KOPT-K1 (cell line): ENCODE results near the gene SUGCT.

ENCODE experiments used
- H3K27ac ChIP-seq: fragments of 200-600 bp; sonication (generic); 2 replicates; pipeline ENCODE4 v1.5.1; 2016; ENCODE audit warnings: antibody characterized with exemption, mild to moderate bottlenecking, low read depth, low read length; ENCODE audit not compliant: poor library complexity, severe bottlenecking
- H3K36me3 ChIP-seq: fragments of 200-600 bp; sonication (generic); 2 replicates; pipeline ENCODE4 v1.5.1; 2017; ENCODE audit warnings: antibody characterized with exemption, mild to moderate bottlenecking, low read length, moderate library complexity; ENCODE audit not compliant: insufficient read depth
- H3K9me3 ChIP-seq: fragments of 200-600 bp; sonication (generic); 2 replicates; pipeline ENCODE4 v1.5.1; 2017; ENCODE audit warnings: antibody characterized with exemption, low read length, mild to moderate bottlenecking; ENCODE audit not compliant: insufficient read depth, poor library complexity, severe bottlenecking

SUGCT gene

DNA sequence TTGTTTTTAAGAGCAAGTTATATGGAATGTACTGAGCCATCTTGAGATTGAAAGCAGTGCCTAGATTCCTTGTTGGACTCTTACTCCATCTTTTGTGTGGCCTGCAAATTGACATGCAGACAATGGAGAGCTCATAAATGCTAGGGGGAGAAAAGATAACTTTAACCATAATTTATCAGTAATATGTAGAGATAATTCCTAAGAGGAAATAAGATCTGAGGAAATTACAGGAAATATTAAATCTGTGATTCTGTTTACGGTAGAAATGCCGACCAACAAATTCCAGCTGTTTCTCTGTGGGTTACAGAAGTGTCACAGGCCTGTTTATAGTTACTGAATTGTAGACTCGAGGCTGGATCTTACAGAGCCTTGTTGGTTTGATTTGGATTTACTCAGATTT is 348.0 kb downstream of the SUGCT start:
- H3K27ac ChIP-seq: no peak overlapping the region
- H3K36me3 ChIP-seq: no peaks in the 10 kb centered on the region

DNA sequence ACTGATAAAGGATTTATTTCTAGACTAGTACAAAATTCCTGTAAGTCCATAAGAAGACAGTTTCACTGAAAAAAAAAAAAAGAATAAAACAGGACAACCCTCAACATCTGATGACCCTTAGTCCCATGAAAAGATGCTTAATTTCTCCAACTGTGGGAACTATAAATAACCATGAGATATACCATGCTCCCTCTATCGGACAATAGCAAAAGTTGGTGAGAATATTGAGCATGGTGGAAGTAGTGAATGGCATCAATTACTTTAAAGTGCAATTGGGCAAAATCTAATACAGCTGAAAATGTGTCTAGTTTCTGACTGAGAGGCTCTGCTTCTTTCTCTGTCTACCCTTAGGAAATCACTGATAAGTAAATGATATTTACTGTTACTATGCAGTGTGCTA is 348.8 kb downstream of the SUGCT start:
- H3K9me3 ChIP-seq: no peaks in the 10 kb centered on the region
- H3K36me3 ChIP-seq: no peaks in the 10 kb centered on the region
- no peak overlapping the region for H3K27ac ChIP-seq

More for the DNA sequence above, 348.0 kb downstream of the SUGCT start:
- H3K9me3 ChIP-seq: no peaks in the 10 kb centered on the region

DNA sequence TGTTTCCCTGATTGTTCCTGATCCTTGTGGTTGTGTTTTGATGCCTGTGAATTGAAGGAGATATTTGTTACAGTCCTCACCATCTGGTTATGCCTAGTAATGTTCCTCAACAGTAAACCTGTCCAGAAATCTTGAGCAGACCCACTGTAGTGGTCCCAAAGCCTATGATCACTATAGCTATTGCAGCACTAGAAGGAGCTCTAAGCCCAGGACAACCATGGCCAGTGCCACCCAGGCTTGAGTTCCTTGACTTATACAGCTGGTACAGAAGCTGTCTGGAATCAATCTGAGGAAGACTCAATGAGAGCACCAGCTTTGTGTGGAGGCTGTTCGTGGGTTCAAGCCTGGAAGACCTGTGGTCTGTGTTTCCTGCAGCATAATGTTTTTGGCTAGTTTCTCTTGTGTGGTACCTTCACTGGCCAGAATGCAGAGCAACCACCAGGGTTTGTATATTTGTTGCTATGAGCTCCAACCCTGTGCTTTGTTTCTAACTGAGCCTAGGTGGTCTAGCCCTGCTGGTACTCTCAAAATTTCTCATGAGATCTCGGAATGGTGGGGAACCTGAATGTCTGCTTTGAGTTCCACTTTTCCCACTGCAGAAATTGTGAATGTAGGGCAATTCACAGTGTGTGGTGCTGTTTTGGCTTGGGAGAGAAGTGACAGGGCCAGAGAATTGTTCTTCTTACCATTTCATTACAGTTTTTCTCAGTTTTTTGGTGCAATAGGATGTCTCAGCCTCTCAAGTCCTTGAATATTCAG is 355.2 kb downstream of the SUGCT start:
- no peaks in the 10 kb centered on the region for H3K36me3 ChIP-seq
- H3K9me3 ChIP-seq: no peaks in the 10 kb centered on the region
- no peak overlapping the region for H3K27ac ChIP-seq

DNA sequence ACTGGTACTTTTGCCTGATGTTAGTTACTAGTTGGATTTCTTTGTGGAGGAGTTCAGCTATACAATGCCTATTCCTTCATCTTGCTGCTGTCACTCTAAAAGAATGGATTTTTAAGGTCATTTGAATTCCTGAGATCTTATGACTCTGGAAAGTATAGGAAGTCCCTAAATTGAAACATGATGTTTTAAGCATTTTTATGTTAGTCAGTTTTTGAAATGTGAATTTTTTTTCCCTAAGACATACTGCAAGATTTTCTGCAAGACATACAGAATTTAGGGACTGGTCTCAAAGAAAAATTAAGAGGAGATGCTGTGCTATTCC is 355.8 kb downstream of the SUGCT start:
- H3K27ac ChIP-seq: no peak overlapping the region
- H3K36me3 ChIP-seq: no peaks in the 10 kb centered on the region
- no peaks in the 10 kb centered on the region for H3K9me3 ChIP-seq

DNA sequence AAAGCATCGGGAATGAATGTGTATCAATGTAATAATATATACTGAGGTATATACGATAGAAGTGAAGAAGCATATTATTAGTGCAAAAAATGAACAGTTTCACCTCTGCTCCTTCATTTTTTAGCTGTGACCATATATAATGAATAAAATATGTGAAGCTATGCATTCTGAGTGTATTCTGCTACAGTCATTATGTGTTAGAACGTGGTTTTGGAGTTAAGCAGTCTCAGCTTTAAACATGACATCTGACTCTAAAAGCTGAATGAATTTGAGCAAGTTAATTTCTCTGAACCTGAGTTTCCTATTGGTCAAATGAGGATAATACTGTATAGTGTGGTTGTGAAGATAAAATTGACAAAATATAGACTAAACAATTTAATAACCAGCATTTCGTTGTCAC is 358.1 kb downstream of the SUGCT start:
- Histone ChIP-seq H3K9me3 (no peaks in the 10 kb centered on the region), H3K36me3 (no peaks in the 10 kb centered on the region), H3K27ac (no peak overlapping the region)

DNA sequence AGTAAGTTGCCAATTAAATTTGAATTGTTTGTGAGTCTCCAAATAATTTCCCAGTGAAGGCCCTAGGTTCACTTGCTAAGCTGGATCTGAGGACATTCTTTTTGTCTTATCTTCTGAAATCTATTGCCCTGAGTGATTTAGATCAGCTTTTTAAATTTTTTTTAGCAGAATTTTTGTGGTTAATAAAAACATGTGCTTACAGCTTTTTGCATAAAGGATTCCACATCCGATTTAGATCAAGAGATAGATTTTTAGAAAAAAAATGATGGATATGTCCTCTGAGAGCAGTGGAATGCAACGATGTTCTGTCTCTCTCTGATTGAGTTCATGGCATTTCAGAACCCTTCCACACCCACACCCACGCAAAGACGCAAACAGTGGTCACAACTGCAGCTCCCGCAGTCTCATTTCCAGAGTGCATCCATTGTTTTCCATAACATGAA is 358.8 kb downstream of the SUGCT start:
- H3K27ac ChIP-seq: no peak overlapping the region
- no peaks in the 10 kb centered on the region for H3K9me3 ChIP-seq
- no peaks in the 10 kb centered on the region for H3K36me3 ChIP-seq

DNA sequence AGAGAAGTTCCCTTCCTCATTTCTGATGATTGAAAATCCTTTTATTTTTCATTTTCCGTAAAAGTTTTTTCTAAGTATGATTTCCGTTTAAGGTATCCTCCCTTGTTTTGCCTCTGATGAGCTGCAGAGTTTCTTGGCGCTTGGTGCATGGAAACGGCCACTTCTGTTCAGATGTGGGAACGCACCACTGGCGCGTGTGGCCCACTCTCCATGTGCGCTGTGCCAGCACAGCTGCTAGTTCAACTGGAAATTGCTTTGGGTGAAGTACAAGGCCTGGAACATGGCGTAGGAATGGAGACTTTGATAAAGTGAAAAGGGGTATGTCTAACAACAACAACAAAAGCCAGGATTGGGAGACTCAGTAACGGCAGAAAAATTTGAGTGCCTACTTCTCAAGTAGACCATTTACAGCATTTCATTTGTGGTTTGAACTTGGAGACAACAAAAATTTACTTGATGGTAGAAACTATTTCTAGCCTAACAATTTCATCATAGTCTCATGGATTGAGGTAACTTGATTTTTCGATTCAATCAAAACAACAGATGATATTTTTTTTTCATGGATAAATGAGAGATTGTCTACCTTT is 364.2 kb downstream of the SUGCT start:
- H3K9me3 ChIP-seq: no peaks in the 10 kb centered on the region
- no peak overlapping the region for H3K27ac ChIP-seq
- no peaks in the 10 kb centered on the region for H3K36me3 ChIP-seq

DNA sequence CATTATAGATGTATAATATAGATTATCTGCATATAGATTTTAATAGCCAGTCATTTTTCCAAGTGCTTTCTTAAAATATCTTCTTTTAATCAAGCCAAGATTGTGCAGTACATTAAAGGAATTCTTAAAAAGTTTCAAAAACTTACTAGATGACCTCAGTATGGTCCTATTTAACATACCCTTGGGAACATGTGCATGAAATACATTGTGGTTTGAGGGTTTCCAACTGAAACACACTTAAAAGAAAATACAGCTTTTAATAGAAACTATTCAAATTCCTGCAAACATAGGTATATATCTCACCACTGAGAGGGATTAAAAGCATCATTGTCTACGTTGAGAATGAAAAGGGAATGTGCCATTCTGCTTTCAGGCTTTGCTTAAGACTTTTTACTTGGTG is 364.9 kb downstream of the SUGCT start:
- H3K27ac ChIP-seq: no peak overlapping the region
- H3K9me3 ChIP-seq: no peaks in the 10 kb centered on the region
- no peaks in the 10 kb centered on the region for H3K36me3 ChIP-seq

DNA sequence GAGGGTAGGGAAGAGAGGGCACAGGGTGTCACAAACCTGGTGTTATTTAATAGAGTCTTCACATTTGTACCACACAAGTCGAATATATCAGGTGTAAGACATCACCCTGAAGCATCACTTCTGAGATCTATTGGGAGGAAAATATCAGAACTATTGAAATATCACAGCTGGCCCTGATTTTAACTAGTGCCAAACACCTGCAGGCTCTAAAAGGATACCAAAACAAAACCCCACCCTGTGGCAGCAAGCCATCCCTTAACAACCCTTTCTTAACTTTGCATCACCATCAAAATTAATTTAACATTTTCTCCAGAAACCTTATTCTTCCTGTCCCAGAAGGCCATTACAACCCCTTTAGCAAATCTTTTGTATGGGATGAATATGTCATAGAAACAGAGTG is 365.4 kb downstream of the SUGCT start:
- Histone ChIP-seq H3K27ac (no peak overlapping the region), H3K9me3 (no peaks in the 10 kb centered on the region), H3K36me3 (no peaks in the 10 kb centered on the region)

DNA sequence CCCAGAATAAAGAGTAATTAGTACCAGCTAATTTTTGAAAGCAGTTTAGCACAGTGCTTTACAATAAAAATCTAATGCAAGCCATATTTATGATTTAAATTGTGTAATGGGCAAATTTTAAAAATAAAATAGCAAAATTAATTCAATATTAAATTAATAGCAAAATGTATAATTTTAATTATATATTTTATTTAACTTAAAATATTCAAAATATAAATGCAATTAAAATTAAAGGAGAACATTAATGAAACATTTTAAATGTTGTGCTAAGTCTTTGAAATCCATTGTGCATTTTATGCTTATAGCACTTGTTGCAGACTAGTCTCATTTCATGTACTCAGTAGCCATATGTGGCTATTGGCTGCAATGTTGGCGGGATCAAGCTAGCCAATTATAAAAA is 367.6 kb downstream of the SUGCT start:
- no peak overlapping the region for H3K27ac ChIP-seq
- no peaks in the 10 kb centered on the region for H3K36me3 ChIP-seq

DNA sequence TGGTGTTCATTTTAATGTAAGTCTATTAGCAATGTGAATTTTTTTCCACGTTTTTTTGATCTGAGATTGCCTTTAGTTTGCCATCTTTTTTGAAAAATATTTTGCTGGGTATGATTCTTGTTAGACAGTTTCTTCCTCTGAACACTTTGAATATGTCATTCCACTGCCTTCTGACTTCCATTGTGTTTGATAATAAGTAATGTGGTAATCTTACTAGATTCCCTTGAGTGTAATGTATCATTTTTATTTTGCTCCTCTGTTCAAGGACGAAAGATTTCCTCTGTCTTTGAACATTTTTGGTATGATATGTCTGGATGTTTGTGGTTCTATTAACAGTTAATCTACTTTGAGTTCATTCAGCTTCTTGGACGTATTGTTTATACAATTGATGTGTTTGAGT is 371.4 kb downstream of the SUGCT start:
- H3K27ac ChIP-seq: no peak overlapping the region
- no peaks in the 10 kb centered on the region for H3K36me3 ChIP-seq
- H3K9me3 ChIP-seq: no peaks in the 10 kb centered on the region

More for the DNA sequence above, 367.6 kb downstream of the SUGCT start:
- H3K9me3 ChIP-seq: no peaks in the 10 kb centered on the region

DNA sequence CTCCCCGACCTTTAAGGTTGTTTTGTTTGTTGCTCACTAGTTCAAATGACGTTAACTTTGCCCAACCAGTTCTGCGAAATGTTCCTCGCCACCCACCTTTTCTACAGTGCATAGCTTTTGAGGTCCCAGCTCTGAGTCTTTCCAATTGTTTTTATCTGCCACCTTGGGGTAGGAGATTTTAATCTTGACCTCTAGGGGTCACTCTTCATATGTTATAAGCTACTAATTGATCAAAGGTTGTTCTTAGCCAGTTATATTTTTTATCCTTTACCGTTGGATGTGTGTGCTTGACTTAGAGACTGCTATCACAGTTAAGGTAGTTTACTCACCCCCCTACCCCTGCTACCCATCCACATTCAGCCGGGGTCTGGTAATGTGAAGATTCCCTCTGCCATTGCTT is 372.4 kb downstream of the SUGCT start:
- H3K36me3 ChIP-seq: no peaks in the 10 kb centered on the region
- H3K27ac ChIP-seq: no peak overlapping the region
- no peaks in the 10 kb centered on the region for H3K9me3 ChIP-seq

DNA sequence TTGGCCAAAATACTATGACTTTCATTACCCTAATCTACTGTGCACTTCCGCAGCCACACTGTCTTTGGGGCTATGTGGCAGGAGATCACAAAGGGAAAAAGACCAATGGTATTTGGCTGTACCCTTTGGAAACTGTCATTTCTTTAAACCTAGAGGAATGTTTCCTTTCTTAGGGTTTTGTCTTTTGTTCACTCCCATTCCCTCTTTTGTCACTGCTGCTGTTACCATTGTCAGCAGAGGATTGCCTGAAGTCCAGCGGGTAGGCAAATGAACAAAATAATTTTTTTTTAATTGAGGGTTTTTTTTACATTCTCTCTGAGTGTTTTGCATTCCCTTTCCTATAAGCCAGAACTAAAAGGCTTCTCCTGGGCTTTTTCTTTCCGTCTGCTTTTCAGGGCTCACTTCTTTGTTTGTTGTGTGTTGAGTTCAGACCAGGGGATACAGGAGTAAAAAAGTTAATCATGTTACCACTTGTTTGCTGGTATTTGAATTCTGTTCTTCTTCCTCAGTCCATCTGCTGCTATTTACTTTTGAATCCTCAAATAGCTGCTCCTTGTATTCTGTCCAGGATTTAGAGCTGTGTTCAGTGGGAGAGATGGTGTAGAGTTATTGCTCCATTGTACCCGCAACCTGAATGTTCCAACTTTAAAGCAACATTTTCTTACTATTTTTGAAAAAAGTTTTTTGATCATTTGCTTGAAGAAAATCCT is 374.6 kb downstream of the SUGCT start:
- no peak overlapping the region for H3K27ac ChIP-seq

DNA sequence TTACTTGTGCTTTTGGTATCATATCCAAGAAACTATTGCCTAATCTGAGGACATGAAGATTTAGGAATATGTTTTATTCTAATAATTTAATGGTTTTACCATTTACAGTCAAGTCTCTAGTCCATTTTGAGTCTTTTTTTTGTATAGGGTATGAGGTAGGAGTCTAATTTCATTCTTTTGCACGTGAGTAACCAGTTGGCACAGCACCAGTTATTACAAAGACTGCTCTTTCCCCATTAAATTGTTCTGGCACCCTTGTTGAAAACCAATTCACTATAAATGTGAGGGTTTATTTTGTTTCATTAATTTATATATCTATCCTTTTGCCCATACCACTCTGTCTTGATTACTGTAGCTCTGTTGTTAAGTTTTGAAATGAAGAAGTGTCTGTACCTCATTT is 381.6 kb downstream of the SUGCT start:
- no peaks in the 10 kb centered on the region for H3K36me3 ChIP-seq
- no peak overlapping the region for H3K27ac ChIP-seq

More for the DNA sequence above, 374.6 kb downstream of the SUGCT start:
- H3K36me3 ChIP-seq: no peaks in the 10 kb centered on the region
- H3K9me3 ChIP-seq: no peaks in the 10 kb centered on the region

DNA sequence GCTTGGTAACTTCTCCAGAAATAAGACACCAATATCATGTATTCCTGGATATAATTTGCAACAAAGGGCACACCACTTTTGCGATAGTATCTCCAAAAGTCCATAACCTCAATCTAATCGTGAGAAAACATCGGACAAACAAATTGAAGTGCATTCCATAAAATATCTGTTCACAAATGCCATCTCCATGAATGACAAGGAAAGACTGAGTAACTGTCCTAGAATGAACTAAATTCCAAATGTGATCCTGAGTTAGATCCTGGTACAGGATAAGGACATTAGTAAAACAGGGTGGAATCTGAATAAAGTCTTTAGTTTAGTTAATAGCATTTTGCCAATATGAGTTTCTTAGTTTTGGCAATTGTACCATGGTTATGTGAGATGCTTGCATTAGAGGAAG is 384.2 kb downstream of the SUGCT start:
- Histone ChIP-seq H3K27ac (no peak overlapping the region), H3K36me3 (no peaks in the 10 kb centered on the region), H3K9me3 (no peaks in the 10 kb centered on the region)

More for the DNA sequence above, 381.6 kb downstream of the SUGCT start:
- H3K9me3 ChIP-seq: no peaks in the 10 kb centered on the region
